IPS-NIHi11 (cell line): ENCODE measurements around the gene CATSPERZ.

Source experiments
- DNase-seq: peaks from one replicate; pipeline ENCODE4 v3.0.0; 2012; ENCODE audit warnings: mixed read lengths, low spot score

The CATSPERZ gene

DNA sequence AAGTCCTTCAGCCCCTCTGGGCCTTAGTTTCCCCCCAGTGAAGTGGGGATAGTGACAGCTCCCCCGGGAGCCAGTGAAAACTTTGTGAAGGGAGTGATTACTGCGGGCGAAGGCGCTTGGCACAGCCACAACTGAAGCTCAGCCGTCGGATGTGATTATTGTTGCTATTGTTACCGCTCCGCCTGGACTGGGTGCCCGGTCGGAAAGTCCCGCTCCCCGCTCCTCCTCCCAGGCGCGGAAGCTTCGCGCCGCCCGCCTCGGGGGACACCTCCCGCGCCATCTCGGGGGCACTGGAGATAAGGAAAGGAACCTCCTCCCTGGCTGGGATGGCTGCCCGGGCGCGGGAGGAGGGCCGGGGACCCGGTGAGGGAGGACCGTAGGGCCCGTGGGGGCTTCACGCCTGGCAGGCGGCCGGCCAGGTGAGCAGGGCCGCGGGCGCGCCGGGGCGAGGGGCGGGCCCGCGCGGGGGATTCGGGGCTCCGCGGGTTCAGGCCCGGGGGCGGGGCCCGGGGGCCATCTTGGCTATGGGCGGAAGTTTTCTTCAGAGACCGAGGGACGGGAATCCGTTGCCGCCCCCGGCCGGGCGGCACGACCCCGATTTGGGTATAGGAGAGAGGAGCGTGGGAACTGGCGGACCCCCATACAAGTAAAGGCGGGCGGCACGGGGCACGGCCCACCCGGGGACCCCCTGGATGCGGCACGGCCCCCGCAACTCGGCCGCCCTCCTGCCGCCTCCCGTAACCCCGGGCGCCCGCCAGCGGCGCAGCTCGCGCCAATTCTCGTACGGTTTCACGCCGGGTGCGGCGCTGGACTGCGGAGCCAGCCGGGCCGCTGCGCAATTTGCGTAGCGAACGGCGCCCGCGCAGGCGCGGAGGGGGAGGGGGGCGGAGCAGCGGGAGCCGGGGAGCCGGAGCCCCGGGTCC is 14.9 kb upstream of the CATSPERZ start, which contains the start of gene GPR137:
TSS of gene GPR137 (plus strand) at position 887 of the 923 bp plus-strand sequence. CDS start 677 bp downstream, outside the sequence.
- DNase-seq = peak; percentile 94

DNA sequence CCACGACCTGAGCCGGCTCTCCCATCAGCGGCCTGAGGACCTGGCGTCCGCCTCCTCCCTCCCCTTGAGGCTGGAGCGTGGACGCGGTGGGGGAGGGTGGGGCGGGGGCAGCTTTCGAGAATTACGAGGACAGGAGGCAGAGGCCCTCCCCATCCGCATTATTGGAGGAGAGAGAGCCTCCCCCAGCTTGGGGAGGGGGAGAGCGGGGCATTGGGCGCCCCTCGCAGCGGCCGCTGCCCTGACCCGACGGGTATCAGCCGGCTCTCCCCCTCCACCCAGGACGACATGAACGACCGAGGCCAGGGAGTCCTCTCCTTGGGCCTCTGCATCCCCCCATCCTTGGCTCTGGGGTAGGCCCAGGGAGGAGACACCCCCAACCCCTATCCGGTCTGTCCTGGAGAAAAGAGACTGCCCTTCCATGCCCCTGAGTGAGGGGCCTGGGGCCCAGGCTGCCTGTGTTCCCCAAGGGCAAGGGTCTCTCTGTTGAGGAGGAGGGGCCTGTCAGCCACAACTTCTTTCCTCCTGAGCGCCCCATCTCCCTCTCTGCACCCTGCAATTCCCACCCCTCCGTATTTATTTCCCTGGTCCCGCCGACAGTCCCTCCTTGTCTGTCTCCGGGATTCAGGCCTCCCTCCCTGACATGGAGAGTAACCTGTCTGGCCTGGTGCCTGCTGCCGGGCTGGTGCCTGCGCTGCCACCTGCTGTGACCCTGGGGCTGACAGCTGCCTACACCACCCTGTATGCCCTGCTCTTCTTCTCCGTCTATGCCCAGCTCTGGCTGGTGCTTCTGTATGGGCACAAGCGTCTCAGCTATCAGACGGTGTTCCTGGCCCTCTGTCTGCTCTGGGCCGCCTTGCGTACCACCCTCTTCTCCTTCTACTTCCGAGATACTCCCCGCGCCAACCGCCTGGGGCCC is 14.0 kb upstream of the CATSPERZ start:
- no peak for DNase-seq

DNA sequence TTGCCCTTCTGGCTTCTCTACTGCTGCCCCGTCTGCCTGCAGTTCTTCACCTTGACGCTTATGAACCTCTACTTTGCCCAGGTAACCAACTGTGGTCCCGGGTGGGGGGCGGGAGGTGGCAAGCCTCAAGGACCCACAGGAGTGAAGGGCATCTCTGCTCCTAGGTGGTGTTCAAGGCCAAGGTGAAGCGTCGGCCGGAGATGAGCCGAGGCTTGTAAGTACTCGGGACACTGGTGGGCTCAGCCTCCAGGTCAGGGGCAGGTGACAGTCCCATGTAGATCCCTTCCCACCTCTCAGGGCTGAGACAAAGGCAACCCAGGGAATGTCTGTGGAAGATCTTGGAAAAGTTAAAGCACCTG is 13.4 kb upstream of the CATSPERZ start:
- DNase-seq = no peak

DNA sequence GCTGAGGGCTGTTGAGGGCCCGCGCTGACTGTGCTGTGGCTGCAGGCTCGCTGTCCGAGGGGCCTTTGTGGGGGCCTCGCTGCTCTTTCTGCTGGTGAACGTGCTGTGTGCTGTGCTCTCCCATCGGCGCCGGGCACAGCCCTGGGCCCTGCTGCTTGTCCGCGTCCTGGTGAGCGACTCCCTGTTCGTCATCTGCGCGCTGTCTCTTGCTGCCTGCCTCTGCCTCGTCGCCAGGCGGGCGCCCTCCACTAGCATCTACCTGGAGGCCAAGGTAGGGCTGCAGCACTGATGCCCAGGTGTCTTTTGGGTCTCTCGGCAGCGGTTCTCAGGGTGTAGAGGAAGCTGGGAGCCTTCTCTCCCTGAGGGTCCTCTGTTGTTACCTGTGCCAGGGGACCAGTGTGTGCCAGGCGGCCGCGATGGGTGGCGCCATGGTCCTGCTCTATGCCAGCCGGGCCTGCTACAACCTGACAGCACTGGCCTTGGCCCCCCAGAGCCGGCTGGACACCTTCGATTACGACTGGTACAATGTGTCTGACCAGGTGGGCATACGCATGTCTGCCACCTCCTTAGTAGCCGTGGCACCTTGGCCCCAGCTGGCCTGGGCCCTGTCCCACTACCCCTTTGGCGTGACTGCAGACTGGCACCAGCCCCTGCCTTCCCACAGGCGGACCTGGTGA is 12.3 kb upstream of the CATSPERZ start:
- no peak for DNase-seq

DNA sequence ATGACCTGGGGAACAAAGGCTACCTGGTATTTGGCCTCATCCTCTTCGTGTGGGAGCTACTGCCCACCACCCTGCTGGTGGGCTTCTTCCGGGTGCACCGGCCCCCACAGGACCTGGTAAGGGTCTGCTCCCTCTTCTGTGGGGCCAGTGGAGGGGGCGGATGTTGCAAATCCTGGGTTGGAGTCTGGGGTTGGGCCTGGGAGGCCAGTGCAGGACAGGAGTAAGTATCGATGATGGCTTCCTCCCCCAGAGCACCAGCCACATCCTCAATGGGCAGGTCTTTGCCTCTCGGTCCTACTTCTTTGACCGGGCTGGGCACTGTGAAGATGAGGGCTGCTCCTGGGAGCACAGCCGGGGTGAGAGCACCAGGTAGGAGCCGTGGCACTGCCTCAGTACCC is 11.8 kb upstream of the CATSPERZ start:
- no peak for DNase-seq

DNA sequence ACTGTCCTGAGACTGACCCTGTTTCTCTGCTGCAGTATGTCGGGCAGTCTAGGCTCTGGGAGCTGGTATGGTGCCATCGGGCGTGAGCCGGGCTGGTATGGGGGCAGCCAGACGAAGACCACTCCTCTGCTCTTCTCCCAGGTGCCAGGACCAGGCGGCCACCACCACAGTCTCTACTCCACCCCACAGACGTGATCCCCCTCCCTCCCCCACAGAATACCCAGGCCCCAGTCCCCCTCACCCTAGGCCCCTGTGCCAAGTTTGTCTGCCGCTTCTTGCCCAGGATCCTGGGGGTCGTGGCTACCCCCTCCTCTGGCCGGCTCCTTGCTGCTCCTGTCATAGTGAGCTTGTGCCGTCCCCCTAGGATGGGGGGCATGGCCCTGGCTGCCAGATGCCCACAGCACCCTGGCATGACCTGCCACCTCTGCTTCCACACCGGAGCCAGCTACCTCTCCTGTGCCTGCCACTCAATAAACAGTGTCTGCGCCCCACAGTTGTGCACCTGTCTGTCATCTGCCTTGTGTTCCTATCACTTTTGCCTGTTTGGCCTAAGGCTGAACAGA is 11.1 kb upstream of the CATSPERZ start:
- no peak for DNase-seq

DNA sequence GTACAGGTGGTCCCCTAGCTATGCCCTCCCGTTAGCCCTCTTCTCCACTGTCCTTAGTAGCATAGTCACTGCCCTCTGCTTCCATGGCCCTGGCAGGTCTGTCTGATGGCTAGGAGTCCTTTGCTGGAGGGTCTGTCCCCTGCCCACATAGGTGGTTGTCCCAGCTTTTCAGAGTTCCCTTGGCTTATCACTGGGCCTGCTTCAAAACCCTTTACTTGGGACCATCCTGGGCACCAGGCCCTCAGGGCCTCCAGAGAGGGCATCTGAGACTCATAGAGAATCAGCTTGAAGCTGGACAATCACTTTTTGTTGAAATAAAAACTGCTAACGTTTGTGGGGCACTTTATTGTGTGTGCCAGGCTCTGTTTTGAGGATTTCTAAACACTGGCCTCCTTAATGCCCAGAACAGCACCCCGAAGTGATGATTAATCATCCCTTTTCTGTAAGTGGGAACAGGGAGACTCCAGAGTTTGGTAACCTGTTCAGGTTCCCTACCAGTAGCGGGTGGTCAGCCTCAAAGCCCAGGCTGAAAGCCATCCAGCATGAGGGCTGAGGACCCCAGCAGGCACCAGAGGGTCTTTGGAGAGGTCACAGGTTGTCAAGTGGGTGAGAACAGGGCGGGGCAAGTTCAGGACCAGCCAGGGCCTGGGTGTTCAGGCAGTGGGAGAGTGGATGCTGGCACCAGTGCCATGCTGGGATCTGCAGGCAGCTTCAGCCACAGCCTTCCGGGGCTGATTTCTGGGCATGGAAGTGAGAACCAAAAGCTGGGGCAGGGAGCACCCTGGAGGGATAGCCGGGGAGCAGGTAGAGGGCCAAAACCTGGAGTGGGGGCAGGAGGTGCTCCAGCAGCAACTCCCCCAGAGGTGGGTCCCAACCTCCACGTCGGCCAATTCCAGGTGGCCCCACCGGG is 9.6 kb upstream of the CATSPERZ start:
- DNase-seq = no peak

GRCh38 chr11:64291262-64291751 is 8.9 kb upstream of the CATSPERZ start, which contains the start of gene KCNK4:
Gene KCNK4 (plus strand): TSS chr11:64291302. CDS start chr11:64293019, 1,717 bp downstream.
- peak; percentile 65 for DNase-seq

DNA sequence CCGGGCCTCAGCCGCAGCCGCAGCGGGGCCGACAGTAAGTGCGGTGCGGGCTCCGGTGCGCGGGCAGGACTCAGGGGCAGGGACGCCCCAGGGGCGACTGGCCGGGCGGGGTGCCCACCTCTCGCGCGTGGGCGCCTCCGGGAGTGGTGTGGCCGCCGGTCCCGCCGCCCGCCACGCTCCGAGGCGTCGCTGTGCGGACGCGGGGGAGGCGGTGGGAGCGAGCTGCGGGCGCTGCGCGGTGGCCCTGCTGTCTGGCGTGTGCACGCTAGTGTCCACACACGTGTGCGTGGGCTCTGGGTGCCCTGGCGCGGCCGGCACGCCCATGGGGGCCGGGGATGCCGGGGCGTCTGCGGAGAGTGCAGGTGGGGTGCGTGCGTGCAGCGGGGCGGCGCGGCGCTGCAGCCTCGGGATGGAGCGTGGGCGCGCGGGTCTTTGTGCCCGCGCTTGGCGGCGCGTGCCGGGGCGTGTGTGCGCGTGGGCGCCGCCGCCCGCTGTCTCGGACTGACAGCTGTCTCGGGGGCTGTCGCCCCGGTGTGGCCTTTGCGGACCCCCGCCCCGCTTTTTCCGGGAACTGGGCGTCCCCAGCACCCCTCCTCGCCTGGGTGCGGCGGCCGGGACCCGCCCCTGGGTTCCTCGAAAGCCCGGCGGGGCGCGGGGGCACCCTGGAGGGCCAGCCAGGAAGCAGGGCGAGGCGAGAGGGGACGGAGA is 8.3 kb upstream of the CATSPERZ start:
- DNase-seq = no peak

GRCh38 chr11:64292460-64293254 is 7.5 kb upstream of the CATSPERZ start:
- peak; percentile 45 for DNase-seq

GRCh38 chr11:64294774-64295173 is 5.4 kb upstream of the CATSPERZ start:
- no peak for DNase-seq

GRCh38 chr11:64295760-64296159 is 4.4 kb upstream of the CATSPERZ start:
- DNase-seq = no peak

- no peak for DNase-seq
Measured at GRCh38 chr11:64296236-64296635, 3.9 kb upstream of the CATSPERZ start.

GRCh38 chr11:64296830-64297698 is 3.1 kb upstream of the CATSPERZ start:
- DNase-seq = no peak

- peak; percentile 10 for DNase-seq
Measured at GRCh38 chr11:64297699-64298358, 2.3 kb upstream of the CATSPERZ start.

- no peak for DNase-seq
Measured at GRCh38 chr11:64298966-64299846, 952 bp upstream of the CATSPERZ start.
